HepG2 (cell line): ENCODE results near the gene VPS26A. TPM values are rescaled to one million over a fixed set of nuclear protein-coding genes. Genes with fewer than 3 reads are reported as not detected.

Experiments
- ATAC-seq: fragments of 200-7000 bp; cut with Tn5 transposase; 3 replicates; pipeline ENCODE4 v1.9.1; 2020; ENCODE audit warnings: mild to moderate bottlenecking, moderate library complexity
- BruUV-seq: library from RNA; stranded (reverse); fragments of 400-500 nt; replicated peaks from 2 replicates; lab custom pipeline; 2021; lab: Mats Ljungman, UMichigan
- CTCF ChIA-PET: fragments of 300-600 bp; formaldehyde crosslinking; extraction: SDS; loops from one replicate; lab custom pipeline; 2021; ENCODE audit warnings: low total read pairs, inconsistent platforms, low intra/inter-chr PET ratio; lab: Yijun Ruan, JAX
- POLR2A ChIA-PET: fragments of 350-600 bp; sonication (Branson Sonifier 250); formaldehyde crosslinking; loops from one replicate; lab custom pipeline; 2020; ENCODE audit warnings: antibody characterized with exemption, inconsistent platforms; lab: Yijun Ruan, JAX
- DNase-seq: peaks from one replicate; pipeline ENCODE4 v3.0.0-alpha.2; 2015; ENCODE audit warnings: low spot score
- FAIRE-seq: peaks from 3 replicates; lab custom pipeline; 2011; peaks lifted over from hg19 to GRCh38; lab: Jason Lieb, UNC
- H2AFZ ChIP-seq: one replicate; pipeline ENCODE4 v1.6.1; 2011; ENCODE audit warnings: low read length, inconsistent platforms
- H3K27ac ChIP-seq: fragments of 300-600 bp; 3 replicates; pipeline ENCODE4 v1.8.0; 2011; ENCODE audit warnings: mixed run types, mild to moderate bottlenecking, mixed read lengths, low read length, inconsistent platforms; ENCODE audit not compliant: insufficient read depth; ENCODE audit errors: extremely low read length
- H3K27me3 ChIP-seq, 2 experiments: fragments of 200-600 bp in 1 of 2; 2 replicates in 1 of 2; 3 replicates in 1 of 2; pipeline versions ENCODE4 v1.6.0 to v1.8.0; 2011; ENCODE audit warnings: low read length in 2 of 2, mild to moderate bottlenecking in 2 of 2, moderate library complexity in 2 of 2, inconsistent platforms in 1 of 2; ENCODE audit not compliant: insufficient read depth in 2 of 2, control insufficient read depth in 1 of 2
- H3K36me3 ChIP-seq, 2 experiments: fragments of 200-600 bp in 1 of 2; replicated peaks in 1 of 2; 2 replicates in 1 of 2; 3 replicates in 1 of 2; pipeline versions ENCODE4 v1.5.1 to v1.8.0; 2011; ENCODE audit warnings: low read length in 2 of 2, inconsistent platforms in 1 of 2; ENCODE audit not compliant: insufficient read depth in 2 of 2, control insufficient read depth in 1 of 2
- H3K4me1 ChIP-seq: 2 replicates; pipeline ENCODE4 v1.5.1; 2012; ENCODE audit warnings: low read length, inconsistent platforms; ENCODE audit not compliant: insufficient read depth
- H3K4me2 ChIP-seq: 2 replicates; pipeline ENCODE4 v1.6.0; 2011; ENCODE audit warnings: low read depth, low read length, inconsistent platforms
- H3K4me3 ChIP-seq, 3 experiments: fragments of 200-600 bp in 1 of 3; sonication (generic), shearing (Covaris generic) in 1 of 3; replicated peaks in 1 of 3; 2 replicates each; pipeline ENCODE4 v1.5.1; 2011 to 2016; ENCODE audit warnings: low read length in 3 of 3, inconsistent platforms in 2 of 3, low read depth in 2 of 3, mild to moderate bottlenecking in 2 of 3, control low read depth in 1 of 3, mixed read lengths in 1 of 3; ENCODE audit not compliant: insufficient read depth in 1 of 3
- H3K79me2 ChIP-seq: one replicate; pipeline ENCODE4 v1.6.1; 2011; ENCODE audit warnings: low read length, inconsistent platforms; ENCODE audit not compliant: insufficient read depth
- H3K9ac ChIP-seq: 2 replicates; pipeline ENCODE4 v1.6.0; 2011; ENCODE audit warnings: mild to moderate bottlenecking, low read depth, low read length, inconsistent platforms; ENCODE audit not compliant: insufficient read depth
- H3K9me3 ChIP-seq: 2 replicates; pipeline ENCODE4 v1.5.1; 2012; ENCODE audit warnings: mild to moderate bottlenecking, low read length
- H4K20me1 ChIP-seq: 2 replicates; pipeline ENCODE4 v1.6.0; 2011; ENCODE audit warnings: inconsistent platforms, mild to moderate bottlenecking, low read length, moderate library complexity; ENCODE audit not compliant: insufficient read depth
- DMAP1 ChIP-seq: IDR thresholded peaks from 2 replicates; pipeline ENCODE4 v1.6.1; 2016
- ETV5 ChIP-seq: IDR thresholded peaks from 2 replicates; pipeline ENCODE4 v1.6.1; 2018; ENCODE audit warnings: missing biosample characterization, missing genetic modification reagents, inconsistent platforms, borderline replicate concordance
- HNF4G ChIP-seq, 2 experiments: sonication (generic) in 1 of 2; formaldehyde crosslinking in 1 of 2; IDR thresholded peaks; 2 replicates each; pipeline versions ENCODE4 v1.4.0 to v1.6.1; 2011 to 2020; ENCODE audit warnings: borderline replicate concordance in 2 of 2, low read depth in 2 of 2, mild to moderate bottlenecking in 2 of 2, low read length in 1 of 2, missing genetic modification reagents in 1 of 2, moderate library complexity in 1 of 2
- IKZF1 ChIP-seq: fragments of 450-650 bp; IDR thresholded peaks from 2 replicates; pipeline ENCODE4 v1.7.1; 2016
- KDM4B ChIP-seq: sonication (generic); formaldehyde crosslinking; IDR thresholded peaks from 2 replicates; pipeline ENCODE4 v1.4.0; 2020; ENCODE audit warnings: missing genetic modification reagents
- NR3C1 ChIP-seq: sonication (generic); formaldehyde crosslinking; IDR thresholded peaks from 2 replicates; pipeline ENCODE4 v1.4.0; 2020; ENCODE audit warnings: missing genetic modification reagents
- PITX1 ChIP-seq: sonication (generic); formaldehyde crosslinking; IDR thresholded peaks from 2 replicates; pipeline ENCODE4 v1.5.1; 2020; ENCODE audit warnings: mild to moderate bottlenecking, missing genetic modification reagents
- RCOR2 ChIP-seq: IDR thresholded peaks from 2 replicates; pipeline ENCODE4 v1.6.1; 2016; ENCODE audit warnings: missing biosample characterization, missing genetic modification reagents
- SRY ChIP-seq: sonication (generic); formaldehyde crosslinking; IDR thresholded peaks from 2 replicates; pipeline ENCODE4 v1.8.0; 2022; ENCODE audit warnings: mild to moderate bottlenecking, missing genetic modification reagents
- ZEB1 ChIP-seq: IDR thresholded peaks from 2 replicates; pipeline ENCODE4 v1.6.1; 2012; ENCODE audit warnings: mild to moderate bottlenecking, low read depth, inconsistent platforms; ENCODE audit not compliant: insufficient replicate concordance
- ZNF260 ChIP-seq: sonication (generic); formaldehyde crosslinking; IDR thresholded peaks from 2 replicates; pipeline ENCODE4 v1.4.0; 2020; ENCODE audit warnings: missing genetic modification reagents, low read depth, mild to moderate bottlenecking, borderline replicate concordance
- ZNF781 ChIP-seq: sonication (generic); formaldehyde crosslinking; IDR thresholded peaks from 2 replicates; pipeline ENCODE4 v1.5.1; 2020; ENCODE audit warnings: borderline replicate concordance, mild to moderate bottlenecking, missing genetic modification reagents; ENCODE audit errors: not compliant biosample characterization
- WGBS: methylation state at CpG from one replicate; pipeline ENCODE4 v1.1.6; 2017; ENCODE audit warnings: low lambda C conversion rate; 5-methylcytosine and 5-hydroxymethylcytosine counted together
- in situ Hi-C: cut with HindIII; loops from 2 replicates; pipeline ENCODE4 v1.10.0; 2017; ENCODE audit warnings: low pct_unique_long_range_greater_than_20kb; ENCODE audit not compliant: extremely low pct_ligation_motif_present
- intact Hi-C: fragments of 100-400 bp; cut with micrococcal nuclease; formaldehyde crosslinking; loops from one replicate; pipeline ENCODE4 v1.10.0; 2022; ENCODE audit not compliant: unreplicated experiment
- polyA plus RNA-seq, 8 experiments: library from polyadenylated mRNA; depleted of rRNA in 3 of 8; stranded (reverse) in 7 of 8; unstranded in 1 of 8; fragments of >200 nt; fragmentation: Illumina TruSeq in 4 of 8; extraction: Trizol in 4 of 8; gene quantifications; 2 replicates each; pipeline versions ENCODE4 v1.2.1 to v1.2.3, GENCODE V29; 2011 to 2016; ENCODE audit warnings: low read depth in 4 of 8, missing spikeins in 1 of 8, mixed read lengths in 1 of 8; ENCODE audit not compliant: insufficient read depth in 1 of 8
- total RNA-seq, 5 experiments: library from RNA; depleted of rRNA; stranded (reverse); fragments of >200 nt; fragmentation: Illumina TruSeq; extraction: Trizol; gene quantifications; 2 replicates each; pipeline ENCODE4 v1.2.3, GENCODE V29; 2016; ENCODE audit warnings: low read depth in 1 of 5

The VPS26A gene
- total and polyA plus RNA-seq, 2 of the 13 experiments (the other 11 are each of a cell fraction or from before 2014, with no cell fraction given), result 12.9 to 32.6 TPM

- Histone ChIP-seq H3K4me2 (no peak overlapping the region), H3K4me3 (no peak overlapping the region), H4K20me1 (no peaks in the 10 kb centered on the region), H3K9me3 (no peaks in the 10 kb centered on the region), H3K27ac (no peak overlapping the region), H2AFZ (no peak overlapping the region), H3K9ac (no peak overlapping the region), H3K4me1 (no peaks in the 10 kb centered on the region), H3K79me2 (no peaks in the 10 kb centered on the region), H3K27me3 (no peaks in the 10 kb centered on the region), H3K36me3 (peaks cover 14 to 37% of the 10 kb centered on the region in 2 experiments)
- BruUV-seq, result no TSS peak
- no peak for DNase-seq
- in situ Hi-C loops, result no loop called here
- POLR2A ChIA-PET, result no interaction called here
- FAIRE-seq, result no peak
- CTCF ChIA-PET, result no interaction called here
- ATAC-seq, result no peak
- intact Hi-C loops, result no loop called here
- no peak for TF ChIP-seq SRY
- WGBS, result 96% methylated on average over 2 of the region's 2 CpGs
Measured at GRCh38 chr10:69201045-69201444, 77.1 kb downstream of the VPS26A start.

GRCh38 chr10:69202332-69202731 lies 78.4 kb downstream of the VPS26A start:
- TF ChIP-seq NR3C1 (CRISPR knock-in tag), result no peak
- no peak for TF ChIP-seq ZNF260 (CRISPR knock-in tag)
- no peak for TF ChIP-seq KDM4B (CRISPR knock-in tag)
- no peak for TF ChIP-seq ETV5 (CRISPR knock-in tag)
- no peak for TF ChIP-seq ZNF781 (CRISPR knock-in tag)
- TF ChIP-seq IKZF1, result no peak
- no peak for TF ChIP-seq DMAP1
- TF ChIP-seq PITX1 (CRISPR knock-in tag), result no peak
- no peak for TF ChIP-seq RCOR2 (CRISPR knock-in tag)
- no peak for TF ChIP-seq HNF4G (IDR thresholded peaks at IDR 0.05; ENCODE audit: borderline replicate concordance, low read depth, low read length)
- TF ChIP-seq HNF4G (CRISPR knock-in tag; IDR thresholded peaks at IDR 0.05; ENCODE audit: borderline replicate concordance, low read depth), result no peak
- no peak for TF ChIP-seq ZEB1
- ChIA-PET POLR2A (no interaction called here), CTCF (no interaction called here)
- H3K27ac ChIP-seq, result no peak overlapping the region
- no peaks in the 10 kb centered on the region for H3K4me1 ChIP-seq
- H3K4me3 ChIP-seq, result no peak overlapping the region
- ATAC-seq (no peak), DNase-seq (no peak), FAIRE-seq (no peak)
- H3K9ac ChIP-seq, result no peak overlapping the region
- in situ Hi-C loops, result no loop called here
- no peaks in the 10 kb centered on the region for H4K20me1 ChIP-seq
- no peak overlapping the region for H3K4me2 ChIP-seq
- no peaks in the 10 kb centered on the region for H3K9me3 ChIP-seq
- no peak overlapping the region for H2AFZ ChIP-seq
- 90% methylated on average over 1 of the region's 1 CpG for WGBS
- H3K79me2 ChIP-seq, result no peaks in the 10 kb centered on the region
- intact Hi-C loops, result no loop called here
- H3K36me3 ChIP-seq, result peaks cover 13 to 41% of the 10 kb centered on the region in 2 experiments
- no peaks in the 10 kb centered on the region for H3K27me3 ChIP-seq
- BruUV-seq, result no TSS peak
